K562 (cell line): Measurements from ENCODE around the gene BCL2L1. TPM values are rescaled to one million over a fixed set of nuclear protein-coding genes. Genes with fewer than 3 reads are reported as not detected.

Experiments
- ATAC-seq: fragments of 200-7000 bp; cut with Tn5 transposase; 3 replicates; pipeline ENCODE4 v1.9.1; 2020; ENCODE audit warnings: moderate library complexity
- BruUV-seq: library from RNA; stranded (reverse); fragments of 400-500 nt; replicated peaks from 2 replicates; lab custom pipeline; 2021; lab: Mats Ljungman, UMichigan
- CTCF ChIA-PET: fragments of 300-600 bp; formaldehyde crosslinking; extraction: SDS; loops from one replicate; lab custom pipeline; 2021; ENCODE audit warnings: low intra/inter-chr PET ratio; lab: Yijun Ruan, JAX
- POLR2A ChIA-PET: fragments of 300-600, 350-650 bp; sonication (Branson Sonifier 250); formaldehyde crosslinking; extraction: SDS; loops from one replicate; lab custom pipeline; 2021; ENCODE audit warnings: antibody characterized with exemption, inconsistent platforms; lab: Yijun Ruan, JAX
- DNase-seq, 4 experiments: peaks; one replicate each; pipeline versions ENCODE4 v3.0.0 to v3.0.0-alpha.2; 2011 to 2018; ENCODE audit warnings: low spot score in 3 of 4, mixed read lengths in 3 of 4; ENCODE audit errors: extremely low read depth in 1 of 4
- FAIRE-seq: peaks from 2 replicates; lab custom pipeline; 2011; peaks lifted over from hg19 to GRCh38; lab: Jason Lieb, UNC
- H2AFZ ChIP-seq: 2 replicates; pipeline ENCODE4 v1.6.0; 2011; ENCODE audit warnings: low read depth, low read length, control low read depth, inconsistent platforms
- H3K27ac ChIP-seq: fragments of 200-600 bp; 3 replicates; pipeline ENCODE4 v1.8.0; 2011; ENCODE audit warnings: low read depth, mild to moderate bottlenecking, control low read depth, inconsistent platforms, low read length, moderate library complexity, mixed read lengths; ENCODE audit errors: extremely low read depth
- H3K27me3 ChIP-seq, 2 experiments: fragments of 300-600 bp in 1 of 2; 2 replicates in 1 of 2; 3 replicates in 1 of 2; pipeline versions ENCODE4 v1.6.0 to v1.8.0; 2011; ENCODE audit warnings: inconsistent platforms in 2 of 2, low read length in 2 of 2, mild to moderate bottlenecking in 1 of 2, mixed read lengths in 1 of 2, moderate library complexity in 1 of 2; ENCODE audit not compliant: control insufficient read depth in 2 of 2, insufficient read depth in 2 of 2
- H3K36me3 ChIP-seq: fragments of 300-600 bp; 3 replicates; pipeline ENCODE4 v1.8.0; 2011; ENCODE audit warnings: mild to moderate bottlenecking, low read length, inconsistent platforms; ENCODE audit not compliant: control insufficient read depth, insufficient read depth
- H3K4me1 ChIP-seq, 2 experiments: fragments of 200-600 bp in 1 of 2; replicated peaks in 1 of 2; 2 replicates in 1 of 2; 3 replicates in 1 of 2; pipeline versions ENCODE4 v1.5.1 to v1.8.0; 2011; ENCODE audit warnings: inconsistent platforms in 2 of 2, low read length in 2 of 2, mild to moderate bottlenecking in 1 of 2, mixed read lengths in 1 of 2, moderate library complexity in 1 of 2; ENCODE audit not compliant: control insufficient read depth in 2 of 2, insufficient read depth in 2 of 2
- H3K4me2 ChIP-seq: 2 replicates; pipeline ENCODE4 v1.6.1; 2011; ENCODE audit warnings: low read length, control low read depth, inconsistent platforms, mixed read lengths; ENCODE audit not compliant: insufficient read depth
- H3K4me3 ChIP-seq: fragments of 200-600 bp; sonication (generic), shearing (Covaris generic); 2 replicates; pipeline ENCODE4 v1.5.1; 2016; ENCODE audit warnings: control low read depth, inconsistent platforms
- H3K79me2 ChIP-seq: fragments of 200-600 bp; 3 replicates; pipeline ENCODE4 v1.8.0; 2011; ENCODE audit warnings: low read length, inconsistent platforms; ENCODE audit not compliant: control insufficient read depth, insufficient read depth
- H3K9ac ChIP-seq, 2 experiments: 2 replicates each; pipeline versions ENCODE4 v1.6.0 to v1.6.1; 2011; ENCODE audit warnings: low read depth in 2 of 2, low read length in 2 of 2, control low read depth in 1 of 2, inconsistent platforms in 1 of 2, mild to moderate bottlenecking in 1 of 2, mixed read lengths in 1 of 2; ENCODE audit not compliant: insufficient read depth in 1 of 2
- H3K9me1 ChIP-seq: one replicate; pipeline ENCODE4 v1.6.0; 2011; ENCODE audit warnings: inconsistent platforms, mild to moderate bottlenecking, low read length, moderate library complexity; ENCODE audit not compliant: control insufficient read depth, insufficient read depth
- H3K9me3 ChIP-seq: replicated peaks from 2 replicates; pipeline ENCODE4 v1.5.1; 2011; ENCODE audit warnings: low read depth, low read length, inconsistent platforms; ENCODE audit not compliant: control insufficient read depth, insufficient read depth
- H4K20me1 ChIP-seq: replicated peaks from 2 replicates; pipeline ENCODE4 v1.6.1; 2011; ENCODE audit warnings: low read length, inconsistent platforms, mixed read lengths; ENCODE audit not compliant: control insufficient read depth, insufficient read depth
- CHD1 ChIP-seq: fragments of 200-600 bp; sonication (generic); IDR thresholded peaks from one replicate; pipeline ENCODE4 v1.6.1; 2012; ENCODE audit warnings: mild to moderate bottlenecking, moderate library complexity, low read length, inconsistent platforms
- CHD4 ChIP-seq: fragments of 200-600 bp; sonication (generic); IDR thresholded peaks from 3 replicates; pipeline ENCODE4 v1.6.1; 2012; ENCODE audit warnings: low read depth, mild to moderate bottlenecking, mixed read lengths, low read length, inconsistent platforms; ENCODE audit not compliant: insufficient read depth, insufficient replicate concordance, poor library complexity, severe bottlenecking
- CREB3L1 ChIP-seq: fragments of 450-650 bp; IDR thresholded peaks from 2 replicates; pipeline ENCODE4 v1.6.1; 2014; ENCODE audit warnings: low read depth, mild to moderate bottlenecking, moderate library complexity, borderline replicate concordance
- FOXM1 ChIP-seq, 2 experiments: fragments of 450-650 bp in 1 of 2; sonication (generic) in 1 of 2; formaldehyde crosslinking in 1 of 2; IDR thresholded peaks; 2 replicates each; pipeline versions ENCODE4 v1.6.1 to v1.9.0; 2017 to 2022; ENCODE audit warnings: low read depth in 2 of 2, mild to moderate bottlenecking in 2 of 2, missing genetic modification reagents in 1 of 2, moderate library complexity in 1 of 2
- TAL1 ChIP-seq: fragments of 450-650 bp; IDR thresholded peaks from 2 replicates; pipeline ENCODE4 v1.6.1; 2016; ENCODE audit warnings: mild to moderate bottlenecking
- YY1 ChIP-seq, 3 experiments: IDR thresholded peaks; 2 replicates each; pipeline ENCODE4 v1.6.1; 2011; ENCODE audit warnings: low read length in 2 of 3, mild to moderate bottlenecking in 2 of 3, moderate library complexity in 2 of 3, borderline replicate concordance in 1 of 3, control low read depth in 1 of 3, low read depth in 1 of 3; ENCODE audit not compliant: insufficient read depth in 3 of 3, insufficient replicate concordance in 2 of 3, control insufficient read depth in 1 of 3, insufficient read length in 1 of 3; ENCODE audit errors: extremely low read depth in 1 of 3
- ZBED1 ChIP-seq: IDR thresholded peaks from 2 replicates; pipeline ENCODE4 v1.6.1; 2014
- ZBTB11 ChIP-seq, 3 experiments: fragments of 200-800 bp in 1 of 3; fragments of 250-450 bp in 1 of 3; fragments of 450-650 bp in 1 of 3; sonication (Bioruptor Pico) in 1 of 3; sonication (Bioruptor generic) in 1 of 3; formaldehyde crosslinking in 1 of 3; IDR thresholded peaks; 2 replicates each; pipeline versions ENCODE4 v1.6.1 to v1.8.0; 2016 to 2022; ENCODE audit warnings: mild to moderate bottlenecking in 2 of 3, missing genetic modification characterization in 2 of 3, missing compliant biosample characterization in 1 of 3, moderate library complexity in 1 of 3
- ZNF232 ChIP-seq: sonication (generic); formaldehyde crosslinking; IDR thresholded peaks from 2 replicates; pipeline ENCODE4 v1.8.0; 2022; ENCODE audit warnings: mild to moderate bottlenecking, missing genetic modification reagents
- ZNF316 ChIP-seq: fragments of 450-650 bp; IDR thresholded peaks from 2 replicates; pipeline ENCODE4 v1.6.1; 2016
- ZNF696 ChIP-seq: fragments of 250-450 bp; sonication (Bioruptor Pico); conservative IDR thresholded peaks from 2 replicates; pipeline ENCODE4 v1.4.0; 2020; ENCODE audit warnings: mild to moderate bottlenecking, moderate library complexity
- WGBS: fragments of 100-300 bp; shearing (Covaris generic); methylation state at CpG from one replicate; pipeline ENCODE4 v1.1.6; 2016; ENCODE audit warnings: low coverage, mixed read lengths; ENCODE audit not compliant: insufficient coverage; ENCODE audit errors: missing lambda C conversion rate; 5-methylcytosine and 5-hydroxymethylcytosine counted together
- in situ Hi-C: fragments of 300-500 bp; cut with MboI; formaldehyde crosslinking; loops from 4 replicates; pipeline ENCODE4 v1.15.0; 2018; ENCODE audit warnings: inconsistent platforms, mixed read lengths
- intact Hi-C: fragments of 100-400 bp; cut with micrococcal nuclease; formaldehyde crosslinking; loops from 2 replicates; pipeline ENCODE4 v1.14.2; 2022
- polyA plus RNA-seq, 8 experiments: library from polyadenylated mRNA; depleted of rRNA in 4 of 8; stranded (reverse) in 5 of 8; unstranded in 3 of 8; fragments of >200 nt; fragmentation: Nextera tagmentation in 2 of 8; fragmentation: Illumina TruSeq in 1 of 8; extraction: Ambion mirVana in 2 of 8; extraction: Trizol in 1 of 8; gene quantifications; 2 replicates each; pipeline versions ENCODE4 v1.2.1 to v1.2.3, GENCODE V29; 2011 to 2014; ENCODE audit warnings: inconsistent platforms in 1 of 8, missing spikeins in 1 of 8
- total RNA-seq, 7 experiments: library from RNA; depleted of rRNA in 6 of 7; stranded (reverse); fragments of >200 nt in 6 of 7; fragmentation: Illumina TruSeq in 2 of 7; extraction: Trizol in 2 of 7; gene quantifications; 2 replicates each; pipeline versions ENCODE4 v1.2.1 to v1.2.3, GENCODE V29; 2011 to 2021; ENCODE audit warnings: low replicate concordance in 1 of 7
- TF ChIP-seq, protein P1 (sequence below): fragments of 450-650 bp; formaldehyde crosslinking; IDR thresholded peaks from 2 replicates; pipeline ENCODE4 v1.4.0; 2020; ENCODE audit warnings: mild to moderate bottlenecking, moderate library complexity

The BCL2L1 gene
- total and polyA plus RNA-seq, 9 of the 15 experiments (the other 6 are each of a cell fraction or from before 2014, with no cell fraction given): 3.3 to 182 (median 120) TPM

DNA sequence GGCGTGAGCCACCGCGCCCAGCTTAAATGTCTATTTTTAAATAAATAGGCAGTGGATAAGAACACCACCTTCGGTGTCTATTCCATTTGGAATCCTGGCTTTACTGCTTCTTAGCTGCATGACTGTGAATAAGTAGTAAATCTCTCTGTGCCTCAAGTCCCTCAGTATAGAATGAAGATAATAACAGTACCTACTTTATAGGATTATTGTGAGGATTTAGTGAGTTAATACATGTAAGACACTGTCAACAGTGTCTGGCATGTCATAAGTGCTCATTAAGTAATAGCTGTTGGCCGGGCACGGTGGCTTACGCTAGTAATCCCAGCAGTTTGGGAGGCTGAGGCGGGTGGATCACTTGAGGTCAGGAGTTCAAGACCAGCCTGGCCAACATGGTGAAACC lies 26.6 kb upstream of the BCL2L1 start:
- BruUV-seq: no TSS peak
- no peak for DNase-seq
- H3K27ac ChIP-seq: no peak overlapping the region
- no peak for FAIRE-seq
- CTCF ChIA-PET: no interaction called here
- H3K9me1 ChIP-seq: peaks cover 2% of the 10 kb centered on the region
- H3K9ac ChIP-seq: no peak overlapping the region
- H4K20me1 ChIP-seq: peaks cover 6% of the 10 kb centered on the region
- H3K79me2 ChIP-seq: peaks cover 90% of the 10 kb centered on the region
- ATAC-seq: no peak
- 98% methylated on average over 8 of the region's 8 CpGs for WGBS
- H3K27me3 ChIP-seq: no peaks in the 10 kb centered on the region
- H3K9me3 ChIP-seq: no peaks in the 10 kb centered on the region
- H3K36me3 ChIP-seq: peaks cover 78% of the 10 kb centered on the region
- no peak overlapping the region for H3K4me2 ChIP-seq
- no peak overlapping the region for H2AFZ ChIP-seq
- POLR2A ChIA-PET: interaction anchor here (0.6 to 1.8 kb wide), 2 partner anchors 9 to 476 kb away, joined by 4 to 6 read pairs; no protein-coding TSS in a partner anchor
- no peak overlapping the region for H3K4me3 ChIP-seq
- H3K4me1 ChIP-seq: peaks cover 0 to 6% of the 10 kb centered on the region in 2 experiments; a peak in 1 of 5 replicates
- intact Hi-C loops (no loop called here), in situ Hi-C loops (no loop called here)
- TF ChIP-seq TAL1 (no peak), FOXM1 (IDR thresholded peaks at IDR 0.05; ENCODE audit: low read depth) (no peak), FOXM1 (CRISPR knock-in tag; IDR thresholded peaks at IDR 0.05; ENCODE audit: low read depth) (no peak), CHD4 (no peak), ZNF232 (no peak), ZNF696 (CRISPR knock-in tag) (no peak), CHD1 (no peak), CREB3L1 (no peak), ZBED1 (no peak), ZNF316 (no peak), ZBTB11 (CRISPR knock-in tag; IDR thresholded peaks at IDR 0.05) (no peak), YY1 (IDR thresholded peaks at IDR 0.05; ENCODE audit: borderline replicate concordance in 1 of 3, control insufficient read depth in 1 of 3, extremely low read depth in 1 of 3, insufficient read depth in 3 of 3, insufficient read length in 1 of 3, insufficient replicate concordance in 2 of 3, low read depth in 1 of 3, low read length in 2 of 3) (no peak)
- TF ChIP-seq, protein P1, sequence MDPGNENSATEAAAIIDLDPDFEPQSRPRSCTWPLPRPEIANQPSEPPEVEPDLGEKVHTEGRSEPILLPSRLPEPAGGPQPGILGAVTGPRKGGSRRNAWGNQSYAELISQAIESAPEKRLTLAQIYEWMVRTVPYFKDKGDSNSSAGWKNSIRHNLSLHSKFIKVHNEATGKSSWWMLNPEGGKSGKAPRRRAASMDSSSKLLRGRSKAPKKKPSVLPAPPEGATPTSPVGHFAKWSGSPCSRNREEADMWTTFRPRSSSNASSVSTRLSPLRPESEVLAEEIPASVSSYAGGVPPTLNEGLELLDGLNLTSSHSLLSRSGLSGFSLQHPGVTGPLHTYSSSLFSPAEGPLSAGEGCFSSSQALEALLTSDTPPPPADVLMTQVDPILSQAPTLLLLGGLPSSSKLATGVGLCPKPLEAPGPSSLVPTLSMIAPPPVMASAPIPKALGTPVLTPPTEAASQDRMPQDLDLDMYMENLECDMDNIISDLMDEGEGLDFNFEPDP (CRISPR knock-in tag): no peak
